Liver (tissue), 9 donors: Measurements from ENCODE around the gene OR10A3. TPM values are rescaled to one million over a fixed set of nuclear protein-coding genes. Genes with fewer than 3 reads are reported as not detected.

Experiments
- DNase-seq: peaks from one replicate; pipeline ENCODE4 v3.0.0-alpha.2; 2017; ENCODE audit warnings: low spot score
- H3K27ac ChIP-seq, 2 donors: one replicate each; pipeline ENCODE4 v1.7.0; 2013; ENCODE audit warnings: inconsistent platforms in 2 of 2, low read length in 2 of 2, control low read depth in 1 of 2, low read depth in 1 of 2, mild to moderate bottlenecking in 1 of 2
- H3K27me3 ChIP-seq, 4 donors: one replicate each; pipeline versions ENCODE4 v1.6.1 to v1.7.0; 2013; ENCODE audit warnings: low read length in 3 of 4, inconsistent platforms in 1 of 4, mild to moderate bottlenecking in 1 of 4, moderate library complexity in 1 of 4; ENCODE audit not compliant: control insufficient read depth in 4 of 4, insufficient read depth in 4 of 4
- H3K36me3 ChIP-seq, 4 donors: one replicate each; pipeline versions ENCODE4 v1.6.1 to v1.7.0; 2013; ENCODE audit warnings: low read length in 3 of 4, mild to moderate bottlenecking in 3 of 4, low read depth in 1 of 4, moderate library complexity in 1 of 4; ENCODE audit not compliant: control insufficient read depth in 4 of 4, insufficient read depth in 3 of 4
- H3K4me1 ChIP-seq, 4 donors: one replicate each; pipeline versions ENCODE4 v1.6.1 to v1.7.0; 2013; ENCODE audit warnings: low read length in 3 of 4, mild to moderate bottlenecking in 3 of 4, moderate library complexity in 1 of 4; ENCODE audit not compliant: control insufficient read depth in 4 of 4, insufficient read depth in 4 of 4
- H3K4me3 ChIP-seq, 3 donors: one replicate each; pipeline versions ENCODE4 v1.6.1 to v1.7.0; 2013; ENCODE audit warnings: low read length in 3 of 3, control low read depth in 1 of 3, low read depth in 1 of 3, mild to moderate bottlenecking in 1 of 3
- H3K9ac ChIP-seq, 2 donors: one replicate each; pipeline ENCODE4 v1.7.0; 2013; ENCODE audit warnings: low read length in 2 of 2, mild to moderate bottlenecking in 2 of 2, moderate library complexity in 2 of 2, control low read depth in 1 of 2, low read depth in 1 of 2
- H3K9me3 ChIP-seq, 4 donors: one replicate each; pipeline versions ENCODE4 v1.6.1 to v1.7.0; 2013; ENCODE audit warnings: low read length in 3 of 4; ENCODE audit not compliant: control insufficient read depth in 4 of 4
- FOXA2 ChIP-seq: IDR thresholded peaks from 2 replicates; pipeline ENCODE4 v1.6.1; 2016; ENCODE audit warnings: antibody characterized with exemption
- GABPA ChIP-seq, 2 donors: IDR thresholded peaks in 1 of 2; conservative IDR thresholded peaks in 1 of 2; 2 replicates each; pipeline ENCODE4 v1.6.1; 2016; ENCODE audit warnings: antibody characterized with exemption in 2 of 2, mild to moderate bottlenecking in 1 of 2, moderate library complexity in 1 of 2
- HNF4A ChIP-seq, 2 donors: conservative IDR thresholded peaks; 2 replicates each; pipeline ENCODE4 v1.6.1; 2016; ENCODE audit warnings: antibody characterized with exemption in 2 of 2, mild to moderate bottlenecking in 2 of 2
- HNF4G ChIP-seq: IDR thresholded peaks from 2 replicates; pipeline ENCODE4 v1.6.1; 2016; ENCODE audit warnings: antibody characterized with exemption
- JUND ChIP-seq, 2 donors: IDR thresholded peaks; 2 replicates each; pipeline ENCODE4 v1.6.1; 2016; ENCODE audit warnings: antibody characterized with exemption in 2 of 2
- RAD21 ChIP-seq, 2 donors: IDR thresholded peaks; 2 replicates each; pipeline ENCODE4 v1.6.1; 2016; ENCODE audit warnings: antibody characterized with exemption in 2 of 2, mild to moderate bottlenecking in 2 of 2
- RXRA ChIP-seq, 2 donors: IDR thresholded peaks; 2 replicates each; pipeline ENCODE4 v1.6.1; 2017 to 2018; ENCODE audit warnings: antibody characterized with exemption in 2 of 2, mild to moderate bottlenecking in 1 of 2
- SP1 ChIP-seq: IDR thresholded peaks from 2 replicates; pipeline ENCODE4 v1.6.1; 2018; ENCODE audit warnings: antibody characterized with exemption, mild to moderate bottlenecking
- YY1 ChIP-seq: IDR thresholded peaks from 2 replicates; pipeline ENCODE4 v1.6.1; 2016; ENCODE audit warnings: antibody characterized with exemption, mild to moderate bottlenecking
- WGBS: extraction: QIAGEN DNeasy Blood & Tissue Kit; methylation state at CpG from one replicate; pipeline ENCODE4 v1.1.7; 2013; 5-methylcytosine and 5-hydroxymethylcytosine counted together
- polyA plus RNA-seq, 2 donors: library from polyadenylated mRNA; stranded (reverse) in 1 of 2; unstranded in 1 of 2; fragments of 200-250 nt in 1 of 2; fragments of >200 nt in 1 of 2; fragmentation: Nextera tagmentation in 1 of 2; extraction: Ambion mirVana in 1 of 2; gene quantifications; one replicate each; pipeline versions ENCODE4 v1.2.1 to v1.2.3, GENCODE V29; 2013 to 2015
- total RNA-seq, 2 donors: library from RNA; depleted of rRNA; stranded (reverse); fragments of >200 nt; gene quantifications; one replicate each; pipeline ENCODE4 v1.2.3, GENCODE V29; 2014
- TF ChIP-seq, protein P1 (sequence below): IDR thresholded peaks from 2 replicates; pipeline ENCODE4 v1.6.1; 2016; ENCODE audit warnings: antibody characterized with exemption
- TF ChIP-seq, protein P2 (sequence below): IDR thresholded peaks from 2 replicates; pipeline ENCODE4 v1.6.1; 2016; ENCODE audit warnings: antibody characterized with exemption
- donor health status: healthy.
- donor health status: healthy.
- donor health status: healthy.
- donor health status: healthy.
- donor health status: healthy.

OR10A3 gene
- total and polyA plus RNA-seq, 4 donors, result not detected

DNA sequence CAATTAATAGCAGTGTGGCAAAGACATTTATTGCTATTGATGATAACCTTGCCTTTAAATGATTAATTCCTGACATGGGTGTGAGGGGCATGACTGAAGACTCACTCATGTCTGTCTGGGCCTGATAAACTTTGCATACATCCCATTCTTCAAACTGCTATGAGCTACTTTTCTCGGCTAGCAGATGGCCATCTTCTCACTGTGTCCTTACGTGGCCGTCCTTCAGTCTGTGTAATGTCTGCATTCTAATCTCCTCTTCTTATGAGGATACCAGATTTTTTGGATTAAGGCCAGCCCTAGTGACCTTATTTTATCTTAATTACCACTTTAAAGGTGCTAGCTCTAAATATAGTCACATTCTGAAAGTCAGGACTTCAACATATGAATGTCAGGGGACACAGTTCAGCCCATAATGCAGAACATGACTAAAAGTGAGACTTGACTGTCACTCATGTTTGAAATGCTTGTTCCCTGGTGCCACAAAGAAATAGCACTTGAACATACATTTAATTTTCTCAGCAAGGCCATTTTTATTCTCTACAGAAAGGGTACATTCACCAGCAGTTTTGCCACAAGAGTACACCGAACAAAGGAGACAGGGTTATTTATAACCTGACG lies 42.7 kb downstream of the OR10A3 start:
- Histone ChIP-seq H3K27ac (no peak overlapping the region), H3K4me3 (no peak overlapping the region), H3K9me3 (no peaks in the 10 kb centered on the region), H3K27me3 (no peaks in the 10 kb centered on the region), H3K9ac (no peak overlapping the region), H3K4me1 (peaks cover 2 to 33% (median 31%) of the 10 kb centered on the region in 4 donors), H3K36me3 (no peaks in the 10 kb centered on the region)
- DNase-seq, result no peak
- TF ChIP-seq RXRA (IDR thresholded peaks at IDR 0.05) (no peak), HNF4A (conservative IDR thresholded peaks at IDR 0.05) (no peak), GABPA (IDR thresholded peaks at IDR 0.05 in 1 of 2, conservative IDR thresholded peaks at IDR 0.05 in 1 of 2) (no peak), RAD21 (IDR thresholded peaks at IDR 0.05) (no peak), FOXA2 (no peak), SP1 (no peak), YY1 (no peak), HNF4G (no peak)
- TF ChIP-seq, protein P1, sequence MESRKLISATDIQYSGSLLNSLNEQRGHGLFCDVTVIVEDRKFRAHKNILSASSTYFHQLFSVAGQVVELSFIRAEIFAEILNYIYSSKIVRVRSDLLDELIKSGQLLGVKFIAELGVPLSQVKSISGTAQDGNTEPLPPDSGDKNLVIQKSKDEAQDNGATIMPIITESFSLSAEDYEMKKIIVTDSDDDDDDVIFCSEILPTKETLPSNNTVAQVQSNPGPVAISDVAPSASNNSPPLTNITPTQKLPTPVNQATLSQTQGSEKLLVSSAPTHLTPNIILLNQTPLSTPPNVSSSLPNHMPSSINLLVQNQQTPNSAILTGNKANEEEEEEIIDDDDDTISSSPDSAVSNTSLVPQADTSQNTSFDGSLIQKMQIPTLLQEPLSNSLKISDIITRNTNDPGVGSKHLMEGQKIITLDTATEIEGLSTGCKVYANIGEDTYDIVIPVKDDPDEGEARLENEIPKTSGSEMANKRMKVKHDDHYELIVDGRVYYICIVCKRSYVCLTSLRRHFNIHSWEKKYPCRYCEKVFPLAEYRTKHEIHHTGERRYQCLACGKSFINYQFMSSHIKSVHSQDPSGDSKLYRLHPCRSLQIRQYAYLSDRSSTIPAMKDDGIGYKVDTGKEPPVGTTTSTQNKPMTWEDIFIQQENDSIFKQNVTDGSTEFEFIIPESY, result no peak
- WGBS, result 88% methylated on average over 5 of the region's 5 CpGs

DNA sequence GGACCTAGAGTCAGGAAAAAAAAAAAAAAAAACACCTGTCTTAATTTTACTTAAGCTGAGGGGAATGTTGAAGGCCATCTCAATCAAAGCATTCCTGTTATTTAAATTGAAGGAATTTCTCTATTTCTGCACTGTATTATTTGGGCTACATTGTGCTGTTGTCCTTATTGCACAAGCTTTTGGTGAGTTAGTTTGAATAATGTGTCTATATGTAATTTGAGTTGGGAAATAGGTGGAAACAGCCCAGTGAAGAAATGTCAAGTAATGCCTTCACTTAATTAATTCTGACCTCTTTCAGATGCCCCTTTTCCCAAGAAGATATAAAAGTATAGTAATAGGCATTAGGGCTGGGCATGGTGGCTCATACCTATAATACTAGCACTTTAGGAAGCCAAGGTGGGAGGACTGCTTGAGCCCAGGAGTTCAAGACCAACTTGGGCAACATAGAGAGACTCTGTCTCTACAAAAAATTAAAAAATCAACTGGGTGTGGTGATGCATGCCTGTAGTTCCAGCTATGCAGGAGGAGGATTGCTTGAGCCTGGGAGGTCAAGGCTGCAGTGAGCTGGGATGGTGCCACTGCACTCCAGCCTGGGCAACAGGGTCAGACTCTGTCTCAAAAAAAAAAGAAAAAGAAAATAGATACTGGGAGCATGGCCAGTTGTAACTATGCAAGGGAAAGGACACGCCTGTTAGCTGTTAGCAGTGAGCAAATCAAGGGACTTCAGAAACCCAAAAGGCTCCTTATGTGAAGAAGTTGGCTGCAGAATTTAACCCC lies 45.3 kb downstream of the OR10A3 start:
- H3K9ac ChIP-seq, result no peak overlapping the region

More for the DNA sequence above, 45.3 kb downstream of the OR10A3 start:
- H3K27me3 ChIP-seq, result no peaks in the 10 kb centered on the region
- WGBS, result 20% methylated on average over 1 of the region's 1 CpG
- peak; percentile 12 to 20 for TF ChIP-seq RAD21 (IDR thresholded peaks at IDR 0.05)
- peak; percentile 19 to 75 for TF ChIP-seq RXRA (IDR thresholded peaks at IDR 0.05)
- TF ChIP-seq, protein P1, result no peak
- TF ChIP-seq, protein P2, sequence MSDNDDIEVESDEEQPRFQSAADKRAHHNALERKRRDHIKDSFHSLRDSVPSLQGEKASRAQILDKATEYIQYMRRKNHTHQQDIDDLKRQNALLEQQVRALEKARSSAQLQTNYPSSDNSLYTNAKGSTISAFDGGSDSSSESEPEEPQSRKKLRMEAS, result peak; percentile 45
- TF ChIP-seq JUND (IDR thresholded peaks at IDR 0.05), result peak in 1 of 2 donors; percentile 66
- TF ChIP-seq GABPA (IDR thresholded peaks at IDR 0.05 in 1 of 2, conservative IDR thresholded peaks at IDR 0.05 in 1 of 2), result peak in 1 of 2 donors; percentile 54
- TF ChIP-seq HNF4A (conservative IDR thresholded peaks at IDR 0.05), result peak; percentile 58 to 85
- no peak for TF ChIP-seq SP1
- no peak overlapping the region for H3K4me3 ChIP-seq
- DNase-seq, result no peak
- H3K9me3 ChIP-seq, result no peaks in the 10 kb centered on the region
- H3K4me1 ChIP-seq, result peaks cover 7 to 44% (median 40%) of the 10 kb centered on the region in 4 donors
- H3K27ac ChIP-seq, result peak overlapping the region in 1 of 2 donors; percentile 49
- no peaks in the 10 kb centered on the region for H3K36me3 ChIP-seq
